HG03558 (cell line): Measurements from ENCODE around the gene DNHD1.

Source experiments
- ATAC-seq: cut with Tn5 transposase; IDR thresholded peaks from one replicate; pipeline ENCODE4 v1.9.1; 2021; ENCODE audit warnings: moderate number of reproducible peaks; ENCODE audit not compliant: unreplicated experiment; ENCODE audit errors: extremely low read depth

DNHD1 gene

GRCh38 chr11:6530848-6531247 lies 33.8 kb downstream of the DNHD1 start:
- ATAC-seq = no peak

- ATAC-seq = no peak
These were observed 34.2 kb downstream of the DNHD1 start for GRCh38 chr11:6531267-6531752.

- ATAC-seq = no peak
These were observed 41.4 kb downstream of the DNHD1 start for GRCh38 chr11:6538456-6538855.

GRCh38 chr11:6538945-6539344 lies 41.9 kb downstream of the DNHD1 start:
- ATAC-seq = no peak

GRCh38 chr11:6539748-6540268 lies 42.7 kb downstream of the DNHD1 start:
- ATAC-seq = no peak

GRCh38 chr11:6541356-6541755 lies 44.3 kb downstream of the DNHD1 start:
- no peak for ATAC-seq

GRCh38 chr11:6542727-6543126 lies 45.6 kb downstream of the DNHD1 start:
- no peak for ATAC-seq

GRCh38 chr11:6544921-6545850 lies 48.1 kb downstream of the DNHD1 start:
- ATAC-seq = no peak

- no peak for ATAC-seq
These were observed 49.0 kb downstream of the DNHD1 start for GRCh38 chr11:6545917-6546605.

- no peak for ATAC-seq
These were observed 49.7 kb downstream of the DNHD1 start for GRCh38 chr11:6546735-6547134.

GRCh38 chr11:6547177-6547576 lies 50.1 kb downstream of the DNHD1 start:
- no peak for ATAC-seq

- ATAC-seq = no peak
These were observed 51.0 kb downstream of the DNHD1 start for GRCh38 chr11:6548121-6548520.

GRCh38 chr11:6548641-6549040 lies 51.6 kb downstream of the DNHD1 start:
- no peak for ATAC-seq

GRCh38 chr11:6553634-6554033 lies 56.6 kb downstream of the DNHD1 start:
- ATAC-seq = no peak

GRCh38 chr11:6554828-6555706 lies 58.0 kb downstream of the DNHD1 start:
- no peak for ATAC-seq

GRCh38 chr11:6556139-6556949 lies 59.3 kb downstream of the DNHD1 start:
- no peak for ATAC-seq

- ATAC-seq = no peak
These were observed 60.0 kb downstream of the DNHD1 start for GRCh38 chr11:6557063-6557462.

- ATAC-seq = no peak
These were observed 60.9 kb downstream of the DNHD1 start for GRCh38 chr11:6557761-6558674.
